Ascending aorta (tissue), 2 donors: ENCODE measurements around the gene TXNL4A. TPM values are rescaled to one million over a fixed set of nuclear protein-coding genes. Genes with fewer than 3 reads are reported as not detected.

Source experiments
- DNase-seq, 2 donors: peaks; one replicate each; pipeline ENCODE4 v3.0.0-alpha.2; 2019; ENCODE audit warnings: low spot score in 2 of 2
- H3K27ac ChIP-seq, 2 donors: fragments of 200-600 bp; sonication (generic); one replicate each; pipeline ENCODE4 v1.5.1; 2016 to 2017; ENCODE audit warnings: mild to moderate bottlenecking in 1 of 2
- H3K27me3 ChIP-seq: fragments of 200-600 bp; sonication (generic); one replicate; pipeline ENCODE4 v1.5.1; 2017
- H3K36me3 ChIP-seq, 2 donors: fragments of 200-600 bp; sonication (generic); one replicate each; pipeline ENCODE4 v1.5.1; 2016
- H3K4me1 ChIP-seq, 2 donors: fragments of 200-600 bp; sonication (generic); one replicate each; pipeline ENCODE4 v1.5.1; 2016 to 2017; ENCODE audit warnings: mild to moderate bottlenecking in 1 of 2
- H3K4me3 ChIP-seq, 2 donors: fragments of 200-600 bp; sonication (generic); one replicate each; pipeline ENCODE4 v1.5.1; 2016 to 2017; ENCODE audit warnings: mild to moderate bottlenecking in 1 of 2
- H3K9me3 ChIP-seq, 2 donors: fragments of 200-600 bp; sonication (generic); one replicate each; pipeline ENCODE4 v1.5.1; 2016
- intact Hi-C: fragments of 100-400 bp; cut with DNase I; formaldehyde crosslinking; loops from one replicate; pipeline ENCODE4 v1.15.1; 2023
- total RNA-seq: library from RNA; depleted of rRNA; stranded (reverse); fragments of >200 nt; gene quantifications from one replicate; pipeline ENCODE4 v1.1.0, GENCODE V29; 2016
- TF ChIP-seq, protein P1 (sequence below), 3 experiments: fragments of 200-600 bp in 2 of 3; fragments of 450-650 bp in 1 of 3; sonication (generic) in 2 of 3; IDR thresholded peaks; one replicate each; pipeline ENCODE4 v1.5.1; 2016 to 2019; ENCODE audit warnings: antibody characterized with exemption in 3 of 3, mild to moderate bottlenecking in 1 of 3, moderate library complexity in 1 of 3

TXNL4A gene
- total RNA-seq, 1 donor from 2014 or later: 16.5 TPM

GRCh38 chr18:79971211-79971952, 17.0 kb downstream of the TXNL4A start:
- no peaks in the 10 kb centered on the region for H3K4me1 ChIP-seq
- intact Hi-C loops: no loop called here
- no peak overlapping the region for H3K4me3 ChIP-seq
- H3K9me3 ChIP-seq: no peaks in the 10 kb centered on the region
- no peak for DNase-seq
- TF ChIP-seq, protein P1, sequence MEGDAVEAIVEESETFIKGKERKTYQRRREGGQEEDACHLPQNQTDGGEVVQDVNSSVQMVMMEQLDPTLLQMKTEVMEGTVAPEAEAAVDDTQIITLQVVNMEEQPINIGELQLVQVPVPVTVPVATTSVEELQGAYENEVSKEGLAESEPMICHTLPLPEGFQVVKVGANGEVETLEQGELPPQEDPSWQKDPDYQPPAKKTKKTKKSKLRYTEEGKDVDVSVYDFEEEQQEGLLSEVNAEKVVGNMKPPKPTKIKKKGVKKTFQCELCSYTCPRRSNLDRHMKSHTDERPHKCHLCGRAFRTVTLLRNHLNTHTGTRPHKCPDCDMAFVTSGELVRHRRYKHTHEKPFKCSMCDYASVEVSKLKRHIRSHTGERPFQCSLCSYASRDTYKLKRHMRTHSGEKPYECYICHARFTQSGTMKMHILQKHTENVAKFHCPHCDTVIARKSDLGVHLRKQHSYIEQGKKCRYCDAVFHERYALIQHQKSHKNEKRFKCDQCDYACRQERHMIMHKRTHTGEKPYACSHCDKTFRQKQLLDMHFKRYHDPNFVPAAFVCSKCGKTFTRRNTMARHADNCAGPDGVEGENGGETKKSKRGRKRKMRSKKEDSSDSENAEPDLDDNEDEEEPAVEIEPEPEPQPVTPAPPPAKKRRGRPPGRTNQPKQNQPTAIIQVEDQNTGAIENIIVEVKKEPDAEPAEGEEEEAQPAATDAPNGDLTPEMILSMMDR (IDR thresholded peaks at IDR 0.05): no peak
- H3K27ac ChIP-seq: no peak overlapping the region
- no peaks in the 10 kb centered on the region for H3K27me3 ChIP-seq
- H3K36me3 ChIP-seq: peaks cover 27 to 55% of the 10 kb centered on the region in 2 donors

GRCh38 chr18:79970419-79971133, 17.8 kb downstream of the TXNL4A start:
- H3K36me3 ChIP-seq: peaks cover 27 to 52% of the 10 kb centered on the region in 2 donors

GRCh38 chr18:79965119-79965902, 23.1 kb downstream of the TXNL4A start:
- H3K27ac ChIP-seq: peak overlapping the region; percentile 53 to 59
- H3K9me3 ChIP-seq: no peaks in the 10 kb centered on the region
- TF ChIP-seq, protein P1 (IDR thresholded peaks at IDR 0.05): no peak
- no peak for DNase-seq
- H3K4me1 ChIP-seq: peaks cover 0 to 13% of the 10 kb centered on the region in 2 donors
- no peaks in the 10 kb centered on the region for H3K27me3 ChIP-seq
- peak overlapping the region; percentile 57 to 67 for H3K4me3 ChIP-seq
- intact Hi-C loops: no loop called here
- peaks cover 0 to 5% of the 10 kb centered on the region in 2 donors for H3K36me3 ChIP-seq

More at GRCh38 chr18:79970419-79971133, 17.8 kb downstream of the TXNL4A start:
- no peak for DNase-seq
- TF ChIP-seq, protein P1 (IDR thresholded peaks at IDR 0.05): no peak
- intact Hi-C loops: no loop called here
- Histone ChIP-seq H3K27ac (no peak overlapping the region), H3K4me3 (no peak overlapping the region), H3K9me3 (no peaks in the 10 kb centered on the region), H3K4me1 (peaks cover 0 to 1% of the 10 kb centered on the region in 2 donors), H3K27me3 (no peaks in the 10 kb centered on the region)

- Histone ChIP-seq H3K4me3 (peak within 1 kb of the TSS; percentile 57 to 67), H3K36me3 (no peaks in the 10 kb centered on the region)
- intact Hi-C loops: no loop called here
These were observed 23.8 kb downstream of the TXNL4A start, which contains the start of gene HSBP1L1 for GRCh38 chr18:79964330-79965118. TSS of gene HSBP1L1 (plus strand) at chr18:79964643. CDS start at chr18:79964736, 93 bp downstream.

More at GRCh38 chr18:79964330-79965118, 23.8 kb downstream of the TXNL4A start, which contains the start of gene HSBP1L1:
- H3K27me3 ChIP-seq: no peaks in the 10 kb centered on the region
- TF ChIP-seq, protein P1 (IDR thresholded peaks at IDR 0.05): peak in 2 of 3 experiments; percentile 26 to 33
- no peak for DNase-seq
- peaks cover 0 to 13% of the 10 kb centered on the region in 2 donors for H3K4me1 ChIP-seq
- peak within 1 kb of the TSS; percentile 53 to 59 for H3K27ac ChIP-seq
- H3K9me3 ChIP-seq: no peaks in the 10 kb centered on the region
